ENCODE measurements around the gene MYO3B.

The MYO3B gene

GRCh38 chr2:170322140-170322766 lies 144.3 kb downstream of the MYO3B start:
- Mint-ChIP-seq H3K36me3 (no peaks in the 10 kb centered on the region), H3K4me1 (ENCODE audit: low read depth) (no peaks in the 10 kb centered on the region), H3K9me3 (ENCODE audit: low read depth) (peaks cover 6% of the 10 kb centered on the region), H3K27ac (no peak overlapping the region), H3K4me3 (no peak overlapping the region), H3K27me3 (peaks cover 14% of the 10 kb centered on the region)

- peaks cover 6% of the 10 kb centered on the region for H3K9me3 Mint-ChIP-seq (ENCODE audit: low read depth)
- H3K4me3 Mint-ChIP-seq, result no peak overlapping the region
- H3K27me3 Mint-ChIP-seq, result peaks cover 6% of the 10 kb centered on the region
- H3K4me1 Mint-ChIP-seq (ENCODE audit: low read depth), result no peaks in the 10 kb centered on the region
- H3K36me3 Mint-ChIP-seq, result no peaks in the 10 kb centered on the region
- H3K27ac Mint-ChIP-seq, result no peak overlapping the region
These were observed 145.8 kb downstream of the MYO3B start for GRCh38 chr2:170323743-170324142.

GRCh38 chr2:170324640-170325046 lies 146.7 kb downstream of the MYO3B start:
- Mint-ChIP-seq H3K4me1 (ENCODE audit: low read depth) (no peaks in the 10 kb centered on the region), H3K36me3 (no peaks in the 10 kb centered on the region), H3K9me3 (ENCODE audit: low read depth) (peaks cover under 1% of the 10 kb centered on the region), H3K4me3 (no peak overlapping the region), H3K27ac (no peak overlapping the region), H3K27me3 (peaks cover 3% of the 10 kb centered on the region)

- Mint-ChIP-seq H3K36me3 (no peaks in the 10 kb centered on the region), H3K4me1 (ENCODE audit: low read depth) (no peaks in the 10 kb centered on the region), H3K9me3 (ENCODE audit: low read depth) (no peaks in the 10 kb centered on the region), H3K27me3 (peaks cover 15% of the 10 kb centered on the region), H3K4me3 (no peak overlapping the region), H3K27ac (no peak overlapping the region)
These were observed 152.9 kb downstream of the MYO3B start for GRCh38 chr2:170330881-170331280.

- Mint-ChIP-seq H3K27ac (no peak overlapping the region), H3K4me3 (no peak overlapping the region), H3K4me1 (ENCODE audit: low read depth) (no peaks in the 10 kb centered on the region), H3K27me3 (peaks cover 18% of the 10 kb centered on the region), H3K36me3 (no peaks in the 10 kb centered on the region), H3K9me3 (ENCODE audit: low read depth) (no peaks in the 10 kb centered on the region)
These were observed 154.9 kb downstream of the MYO3B start for GRCh38 chr2:170332676-170333402.

- Mint-ChIP-seq H3K27ac (no peak overlapping the region), H3K4me1 (ENCODE audit: low read depth) (no peaks in the 10 kb centered on the region), H3K36me3 (no peaks in the 10 kb centered on the region), H3K9me3 (ENCODE audit: low read depth) (no peaks in the 10 kb centered on the region), H3K4me3 (no peak overlapping the region), H3K27me3 (peaks cover 20% of the 10 kb centered on the region)
These were observed 157.4 kb downstream of the MYO3B start for GRCh38 chr2:170335351-170335750.

- H3K4me1 Mint-ChIP-seq (ENCODE audit: low read depth), result no peaks in the 10 kb centered on the region
- H3K27me3 Mint-ChIP-seq, result peaks cover 17% of the 10 kb centered on the region
- no peak overlapping the region for H3K4me3 Mint-ChIP-seq
- H3K9me3 Mint-ChIP-seq (ENCODE audit: low read depth), result no peaks in the 10 kb centered on the region
- no peaks in the 10 kb centered on the region for H3K36me3 Mint-ChIP-seq
- no peak overlapping the region for H3K27ac Mint-ChIP-seq
These were observed 158.5 kb downstream of the MYO3B start for GRCh38 chr2:170336408-170336807.

GRCh38 chr2:170336916-170337315 lies 159.0 kb downstream of the MYO3B start:
- peaks cover 4% of the 10 kb centered on the region for H3K4me1 Mint-ChIP-seq (ENCODE audit: low read depth)
- H3K36me3 Mint-ChIP-seq, result no peaks in the 10 kb centered on the region
- no peaks in the 10 kb centered on the region for H3K9me3 Mint-ChIP-seq (ENCODE audit: low read depth)
- no peak overlapping the region for H3K27ac Mint-ChIP-seq
- H3K4me3 Mint-ChIP-seq, result no peak overlapping the region
- H3K27me3 Mint-ChIP-seq, result peaks cover 15% of the 10 kb centered on the region

GRCh38 chr2:170339322-170339721 lies 161.4 kb downstream of the MYO3B start:
- H3K4me3 Mint-ChIP-seq, result no peak overlapping the region
- no peaks in the 10 kb centered on the region for H3K9me3 Mint-ChIP-seq (ENCODE audit: low read depth)
- peaks cover 7% of the 10 kb centered on the region for H3K27me3 Mint-ChIP-seq
- H3K36me3 Mint-ChIP-seq, result no peaks in the 10 kb centered on the region
- H3K4me1 Mint-ChIP-seq (ENCODE audit: low read depth), result peaks cover 9% of the 10 kb centered on the region
- H3K27ac Mint-ChIP-seq, result no peak overlapping the region

- Mint-ChIP-seq H3K36me3 (no peaks in the 10 kb centered on the region), H3K27ac (no peak overlapping the region), H3K4me1 (ENCODE audit: low read depth) (peaks cover 9% of the 10 kb centered on the region), H3K4me3 (no peak overlapping the region), H3K27me3 (peaks cover 5% of the 10 kb centered on the region), H3K9me3 (ENCODE audit: low read depth) (no peaks in the 10 kb centered on the region)
These were observed 162.1 kb downstream of the MYO3B start for GRCh38 chr2:170339750-170340692.

GRCh38 chr2:170340693-170341068 lies 162.7 kb downstream of the MYO3B start:
- H3K36me3 Mint-ChIP-seq, result no peaks in the 10 kb centered on the region
- H3K9me3 Mint-ChIP-seq (ENCODE audit: low read depth), result no peaks in the 10 kb centered on the region
- H3K4me1 Mint-ChIP-seq (ENCODE audit: low read depth), result peaks cover 9% of the 10 kb centered on the region
- no peak overlapping the region for H3K4me3 Mint-ChIP-seq
- H3K27me3 Mint-ChIP-seq, result peaks cover 5% of the 10 kb centered on the region
- no peak overlapping the region for H3K27ac Mint-ChIP-seq

GRCh38 chr2:170341684-170342623 lies 164.0 kb downstream of the MYO3B start:
- Mint-ChIP-seq H3K4me3 (no peak overlapping the region), H3K9me3 (ENCODE audit: low read depth) (no peaks in the 10 kb centered on the region), H3K27ac (no peak overlapping the region)

GRCh38 chr2:170344663-170345346 lies 166.9 kb downstream of the MYO3B start:
- no peaks in the 10 kb centered on the region for H3K36me3 Mint-ChIP-seq
- no peaks in the 10 kb centered on the region for H3K9me3 Mint-ChIP-seq (ENCODE audit: low read depth)
- H3K27ac Mint-ChIP-seq, result no peak overlapping the region
- H3K4me3 Mint-ChIP-seq, result no peak overlapping the region
- H3K4me1 Mint-ChIP-seq (ENCODE audit: low read depth), result peaks cover 9% of the 10 kb centered on the region
- peaks cover 4% of the 10 kb centered on the region for H3K27me3 Mint-ChIP-seq

More at GRCh38 chr2:170341684-170342623, 164.0 kb downstream of the MYO3B start:
- Mint-ChIP-seq H3K4me1 (ENCODE audit: low read depth) (peaks cover 9% of the 10 kb centered on the region), H3K27me3 (peaks cover 3% of the 10 kb centered on the region), H3K36me3 (no peaks in the 10 kb centered on the region)

- Mint-ChIP-seq H3K4me3 (no peak overlapping the region), H3K27ac (no peak overlapping the region), H3K36me3 (no peaks in the 10 kb centered on the region), H3K4me1 (ENCODE audit: low read depth) (peaks cover 9% of the 10 kb centered on the region), H3K27me3 (peaks cover 4% of the 10 kb centered on the region), H3K9me3 (ENCODE audit: low read depth) (no peaks in the 10 kb centered on the region)
These were observed 167.7 kb downstream of the MYO3B start for GRCh38 chr2:170345607-170346006.
